GM19351 (cell line): ENCODE measurements around the gene ZGPAT.
"Not testable (repeated sequence)": the region's sequence is repeated elsewhere in the genome, so short reads cannot be mapped to it uniquely, and the experiment has no call there.

Source experiments
- ATAC-seq: cut with Tn5 transposase; IDR thresholded peaks from one replicate; pipeline ENCODE4 v1.9.1; 2021; ENCODE audit warnings: mild to moderate bottlenecking, moderate library complexity; ENCODE audit not compliant: unreplicated experiment

Gene ZGPAT, protein sequence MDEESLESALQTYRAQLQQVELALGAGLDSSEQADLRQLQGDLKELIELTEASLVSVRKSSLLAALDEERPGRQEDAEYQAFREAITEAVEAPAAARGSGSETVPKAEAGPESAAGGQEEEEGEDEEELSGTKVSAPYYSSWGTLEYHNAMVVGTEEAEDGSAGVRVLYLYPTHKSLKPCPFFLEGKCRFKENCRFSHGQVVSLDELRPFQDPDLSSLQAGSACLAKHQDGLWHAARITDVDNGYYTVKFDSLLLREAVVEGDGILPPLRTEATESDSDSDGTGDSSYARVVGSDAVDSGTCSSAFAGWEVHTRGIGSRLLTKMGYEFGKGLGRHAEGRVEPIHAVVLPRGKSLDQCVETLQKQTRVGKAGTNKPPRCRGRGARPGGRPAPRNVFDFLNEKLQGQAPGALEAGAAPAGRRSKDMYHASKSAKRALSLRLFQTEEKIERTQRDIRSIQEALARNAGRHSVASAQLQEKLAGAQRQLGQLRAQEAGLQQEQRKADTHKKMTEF

DNA sequence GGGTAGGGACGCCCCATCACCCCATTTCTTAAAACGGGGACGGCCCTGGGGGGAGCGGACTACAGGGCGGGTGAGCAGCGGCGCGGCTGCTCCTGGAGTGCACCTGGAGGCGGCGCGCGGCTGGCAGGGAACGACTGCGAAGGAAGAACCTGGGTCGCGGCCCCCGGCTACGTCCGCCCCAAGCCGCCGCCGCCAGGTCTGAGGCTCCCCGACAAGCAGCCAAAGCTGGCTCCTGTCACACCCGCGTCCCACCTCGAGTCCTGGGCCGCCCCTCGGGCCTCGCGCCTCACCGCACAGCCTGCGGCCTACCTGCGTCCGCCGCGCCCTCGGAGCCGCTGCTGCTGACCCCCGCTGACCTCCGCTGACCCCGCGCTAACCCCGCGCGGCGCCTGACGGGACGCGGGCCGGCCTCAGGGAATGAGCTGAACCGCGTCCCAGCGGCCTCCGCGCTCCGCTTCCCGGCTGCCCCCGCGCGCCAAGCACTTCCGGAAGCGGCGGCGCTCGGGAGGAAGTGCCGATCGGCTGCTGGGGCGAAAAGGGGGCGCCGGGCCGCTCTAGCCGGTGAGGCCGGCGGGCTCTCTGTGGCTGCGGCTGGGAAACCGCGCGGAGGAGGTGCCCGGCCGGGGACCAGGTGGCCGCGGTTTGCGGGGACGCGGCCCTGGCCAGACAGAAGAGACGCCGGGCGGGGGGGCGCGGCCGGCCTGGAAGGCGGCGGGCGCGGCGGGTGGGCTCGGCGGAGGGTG is at the start of gene ZGPAT, which contains the start of gene ARFRP1:
Gene ZGPAT, plus strand, starts transcription at position 482 of the 743 bp plus-strand sequence. CDS start 542 bp downstream, outside the sequence.
Gene ARFRP1, minus strand, starts transcription at position 419 of the 743 bp plus-strand sequence. CDS start 885 bp downstream, outside the sequence.
- ATAC-seq, result peak; percentile 76

DNA sequence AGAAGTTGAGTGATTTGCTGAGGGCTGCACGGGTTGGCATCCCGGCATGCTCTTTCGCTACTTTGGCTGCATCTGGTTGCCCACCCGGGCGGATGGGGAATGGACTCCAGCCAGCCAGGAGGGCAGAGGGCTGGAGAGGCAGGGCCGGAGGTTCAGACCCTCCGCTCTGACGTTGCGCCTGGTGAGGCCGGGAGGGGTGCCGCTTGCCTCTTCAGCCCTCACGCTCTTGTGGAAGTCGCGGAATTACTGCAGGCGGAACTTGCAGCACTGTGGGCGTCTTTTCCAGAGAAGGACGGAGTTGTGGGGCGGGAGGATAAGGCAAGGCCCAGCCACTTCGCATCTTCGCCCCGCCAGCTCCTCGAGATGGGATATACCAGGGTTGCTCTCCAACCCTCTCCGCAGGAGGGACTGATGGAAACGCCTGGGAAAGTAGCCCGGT is 49.1 kb upstream of the ZGPAT start:
- peak; percentile 27 for ATAC-seq

DNA sequence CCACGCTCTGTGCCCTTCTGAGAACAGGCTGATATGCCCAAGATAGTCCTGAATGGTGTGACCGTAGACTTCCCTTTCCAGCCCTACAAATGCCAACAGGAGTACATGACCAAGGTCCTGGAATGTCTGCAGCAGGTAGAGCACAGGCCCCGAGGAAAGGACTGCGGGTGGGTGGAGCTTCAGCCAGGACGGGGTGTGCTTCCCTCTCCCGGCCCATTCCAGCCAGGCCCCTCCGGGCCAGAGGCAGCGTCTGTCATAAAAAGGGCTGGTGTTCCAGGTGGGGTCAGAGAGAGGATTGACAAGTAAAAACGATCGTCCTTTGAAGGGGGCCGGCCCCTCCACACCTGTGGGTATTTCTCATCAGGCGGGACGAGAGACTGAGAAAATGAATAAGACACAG is 48.5 kb upstream of the ZGPAT start:
- ATAC-seq, result no peak

DNA sequence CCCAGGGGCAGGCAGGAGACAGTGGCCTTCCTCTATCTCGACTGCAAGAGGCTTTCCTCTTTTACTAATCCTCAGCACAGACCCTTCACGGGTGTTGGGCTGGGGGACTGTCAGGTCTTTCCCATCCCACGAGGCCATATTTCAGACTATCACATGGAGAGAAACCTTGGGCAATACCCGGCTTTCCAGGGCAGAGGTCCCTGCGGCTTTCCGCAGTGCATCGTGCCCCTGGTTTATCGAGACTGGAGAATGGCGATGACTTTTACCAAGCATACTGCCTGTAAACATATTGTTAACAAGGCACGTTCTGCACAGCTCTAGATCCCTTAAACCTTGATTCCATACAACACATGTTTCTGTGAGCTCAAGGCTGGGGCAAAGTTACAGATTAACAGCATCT is 47.7 kb upstream of the ZGPAT start:
- not testable (repeated sequence) for ATAC-seq

DNA sequence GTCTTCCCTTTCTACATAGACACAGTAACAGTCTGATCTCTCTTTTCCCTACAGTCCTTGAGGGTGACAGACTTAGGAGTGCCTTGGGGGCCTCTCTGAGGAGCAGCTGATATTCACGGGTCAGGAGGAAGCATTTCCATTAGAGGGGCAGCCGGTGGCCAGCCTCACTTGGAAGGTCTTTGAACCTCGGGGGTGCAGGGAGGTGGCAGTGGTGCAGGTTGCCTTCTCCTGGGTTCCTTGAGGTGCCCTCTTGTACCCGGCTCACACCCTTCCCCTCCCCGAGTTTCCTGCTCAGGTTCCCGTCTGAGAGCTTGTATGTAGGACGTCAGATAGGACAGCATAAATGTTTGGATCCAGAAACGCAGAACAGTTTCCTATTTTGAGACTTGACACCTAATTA is 47.2 kb upstream of the ZGPAT start:
- no peak for ATAC-seq

DNA sequence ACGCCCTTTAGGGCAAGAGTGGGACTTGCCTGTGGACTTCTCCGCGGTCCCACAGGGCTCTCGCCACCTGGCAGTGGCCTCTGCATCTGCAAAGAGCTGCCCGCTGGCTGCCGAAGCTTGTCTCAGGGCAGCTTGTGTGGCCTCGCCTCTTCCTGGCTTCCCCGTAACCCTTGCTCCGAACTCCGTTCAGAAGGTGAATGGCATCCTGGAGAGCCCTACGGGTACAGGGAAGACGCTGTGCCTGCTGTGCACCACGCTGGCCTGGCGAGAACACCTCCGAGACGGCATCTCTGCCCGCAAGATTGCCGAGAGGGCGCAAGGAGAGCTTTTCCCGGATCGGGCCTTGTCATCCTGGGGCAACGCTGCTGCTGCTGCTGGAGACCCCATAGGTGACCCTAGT is 46.7 kb upstream of the ZGPAT start:
- no peak for ATAC-seq

DNA sequence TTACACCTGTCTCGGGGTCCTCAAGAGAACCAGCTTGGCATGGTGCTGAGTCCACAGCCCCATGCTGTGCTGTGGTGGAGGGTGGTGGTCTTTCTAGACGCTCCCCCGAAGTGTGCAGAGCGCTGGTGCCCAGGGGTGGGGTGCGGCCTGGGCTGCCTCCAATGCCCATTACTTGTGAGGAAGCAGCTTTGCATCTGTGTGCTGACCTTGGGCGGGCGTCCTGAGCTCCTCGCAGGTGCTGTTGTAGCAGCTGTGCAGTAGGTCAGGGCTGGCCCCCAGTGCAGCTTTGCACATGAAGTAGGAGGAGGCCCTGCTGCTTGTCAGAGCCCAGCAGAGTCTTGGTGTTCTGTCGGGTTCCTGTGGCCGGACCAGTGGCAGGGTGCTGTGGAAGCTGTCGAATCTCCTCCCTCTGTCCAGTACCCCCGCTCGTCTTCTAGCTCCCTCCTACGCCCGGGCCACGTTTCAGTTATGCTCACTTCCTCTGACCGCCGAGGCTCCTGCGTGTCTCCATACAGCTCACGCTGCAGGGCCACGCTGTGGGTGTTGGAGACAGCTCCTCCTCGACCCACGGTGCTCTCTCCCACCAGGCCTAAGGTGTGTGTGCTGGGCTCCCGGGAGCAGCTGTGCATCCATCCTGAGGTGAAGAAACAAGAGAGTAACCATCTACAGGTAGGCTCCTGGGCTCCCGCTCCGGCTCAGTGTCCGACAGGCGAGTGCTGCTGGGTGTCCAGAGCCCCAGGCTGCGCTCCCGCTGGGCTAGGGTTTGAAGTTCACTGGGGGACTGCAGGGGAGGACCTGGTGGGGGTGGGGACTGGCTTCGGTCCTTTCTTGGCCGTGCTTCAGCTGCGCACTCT is 45.7 kb upstream of the ZGPAT start:
- ATAC-seq, result no peak

DNA sequence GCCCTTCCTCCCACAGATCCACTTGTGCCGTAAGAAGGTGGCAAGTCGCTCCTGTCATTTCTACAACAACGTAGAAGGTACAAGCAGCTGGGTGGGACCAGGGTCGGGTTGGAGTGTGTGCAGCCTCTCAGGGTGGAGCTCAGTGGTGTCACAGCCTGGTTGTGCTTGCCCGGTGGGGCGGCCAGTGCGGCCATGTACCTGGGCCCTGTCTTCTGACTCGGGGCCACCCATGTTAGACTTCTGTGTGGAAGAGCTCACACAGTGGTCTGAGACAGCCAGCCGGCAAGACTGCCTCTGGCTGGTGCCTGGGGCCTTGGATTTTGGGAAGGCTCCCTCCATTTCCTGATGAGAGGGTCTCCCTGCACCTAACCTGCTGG is 45.0 kb upstream of the ZGPAT start:
- no peak for ATAC-seq

DNA sequence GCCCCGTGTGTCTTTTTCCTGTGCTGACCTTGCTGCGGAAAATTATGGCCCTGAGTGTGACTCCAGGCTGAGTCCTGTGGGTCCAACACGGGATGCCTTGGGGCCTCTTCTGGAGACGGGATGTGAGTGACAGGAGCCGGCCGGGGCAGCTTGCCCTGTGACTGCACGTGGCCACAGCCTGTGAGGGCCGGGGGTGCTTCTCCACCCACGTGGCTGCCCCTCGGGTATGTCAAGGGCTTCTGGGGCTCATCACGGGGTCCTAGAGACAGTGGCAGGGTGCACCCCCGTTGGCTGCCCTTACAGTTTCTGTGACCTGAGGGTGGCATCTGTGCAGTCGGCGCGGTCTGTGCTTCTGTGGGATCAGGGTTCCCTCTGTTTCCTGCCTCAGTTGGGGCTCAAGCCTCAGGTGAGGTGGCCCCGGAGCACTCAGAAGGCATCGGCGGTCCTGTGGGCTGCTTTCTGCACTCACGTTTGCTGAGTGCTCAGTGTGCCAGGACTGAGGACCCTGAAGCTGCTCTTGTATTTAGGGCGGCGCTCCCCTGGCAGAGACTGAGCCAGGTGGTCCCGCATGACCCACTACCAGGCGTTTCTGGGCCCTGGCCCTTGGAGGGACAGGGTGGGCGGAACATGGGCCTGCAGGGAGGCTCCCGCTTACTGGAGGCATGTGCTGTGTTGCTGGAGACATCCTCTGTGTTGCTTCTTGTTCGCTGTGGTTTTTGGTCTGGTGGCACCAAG is 44.3 kb upstream of the ZGPAT start:
- no peak for ATAC-seq

DNA sequence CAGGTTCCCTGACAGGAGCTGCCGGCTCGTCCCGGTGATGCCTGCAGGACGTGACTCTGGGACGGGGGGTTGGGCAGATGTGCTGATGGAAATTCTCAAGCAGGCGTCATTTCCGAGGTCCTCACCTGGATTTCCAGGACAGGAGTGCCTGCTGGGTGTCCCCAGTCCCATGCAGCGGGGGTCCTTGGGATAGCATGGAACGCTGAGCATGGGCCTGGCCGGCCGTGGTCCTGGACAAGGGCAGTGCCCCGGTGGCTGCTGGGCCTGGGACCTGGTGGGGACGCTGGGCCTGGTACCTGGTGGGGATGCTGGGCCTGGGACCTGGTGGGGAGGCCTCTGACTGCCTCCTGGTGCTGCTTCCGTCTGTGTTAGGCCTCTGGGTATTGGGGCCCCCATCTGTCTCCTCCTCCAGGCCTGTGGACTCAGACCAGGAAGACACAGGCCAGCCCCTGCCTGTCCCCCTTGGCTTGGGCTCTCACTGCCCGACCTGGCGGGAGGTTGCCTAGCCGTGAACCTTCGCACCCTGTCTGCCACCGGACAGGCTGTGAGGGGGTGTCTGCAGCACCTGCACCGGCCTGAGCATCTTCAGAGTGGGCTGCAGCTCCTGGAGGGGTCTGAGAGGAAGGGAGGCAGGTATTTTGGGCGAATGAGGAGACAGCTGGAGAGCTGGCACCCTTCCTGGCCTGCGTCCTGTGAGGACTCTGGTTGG is 43.5 kb upstream of the ZGPAT start:
- ATAC-seq, result no peak

DNA sequence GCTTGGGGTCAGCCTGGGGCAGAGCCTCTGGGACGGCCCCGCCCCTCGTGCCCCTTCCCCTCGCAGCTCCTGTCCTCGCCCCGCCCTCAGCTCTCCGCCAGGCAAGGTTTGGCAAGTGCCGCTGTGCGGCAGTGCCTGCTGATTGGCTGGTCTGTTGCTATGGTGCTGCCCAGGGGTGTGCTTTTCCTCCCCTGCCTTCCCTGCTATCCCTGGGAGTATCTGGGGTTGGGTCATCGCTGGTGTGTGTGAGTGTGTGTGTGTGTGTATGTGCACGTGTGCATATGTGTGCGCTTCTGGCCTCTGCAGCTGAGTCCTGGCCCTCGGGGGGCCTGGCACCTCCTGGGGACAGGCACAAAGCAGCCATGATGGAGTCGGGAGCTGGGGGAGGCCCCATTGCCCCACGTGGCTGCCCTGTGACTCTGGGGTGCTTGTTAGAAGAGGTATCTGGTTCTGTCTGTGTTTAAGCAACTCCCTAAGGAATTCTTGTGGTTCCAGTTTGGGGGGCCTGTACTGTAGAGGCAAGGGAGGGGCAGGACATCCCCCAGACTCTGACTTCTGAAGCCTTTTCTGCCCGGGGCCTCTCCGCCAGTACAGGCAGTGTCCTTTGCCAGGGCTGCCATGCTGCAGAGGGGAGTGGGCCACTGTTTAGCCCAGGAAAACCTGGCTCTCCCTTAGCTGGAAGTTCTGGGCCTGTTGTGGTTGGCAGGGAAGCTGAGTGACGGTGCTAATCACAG is 42.8 kb upstream of the ZGPAT start:
- no peak for ATAC-seq

DNA sequence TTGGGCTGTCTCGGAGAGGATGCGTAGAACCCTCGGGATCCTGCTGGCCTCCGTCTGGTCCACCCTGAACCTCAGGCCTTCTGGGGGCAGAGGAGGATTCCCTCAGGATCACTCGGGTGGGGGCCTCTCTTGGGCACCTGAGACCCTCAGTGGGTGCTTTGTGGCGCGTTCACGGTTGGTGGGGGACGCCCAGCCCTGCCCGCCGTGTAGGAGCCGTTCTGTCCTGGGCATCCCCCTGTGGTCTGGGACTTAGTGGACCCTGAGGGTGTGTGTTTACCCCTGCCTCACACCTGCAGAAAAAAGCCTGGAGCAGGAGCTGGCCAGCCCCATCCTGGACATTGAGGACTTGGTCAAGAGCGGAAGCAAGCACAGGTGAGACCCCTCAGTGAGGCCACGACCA is 42.1 kb upstream of the ZGPAT start:
- ATAC-seq, result no peak

DNA sequence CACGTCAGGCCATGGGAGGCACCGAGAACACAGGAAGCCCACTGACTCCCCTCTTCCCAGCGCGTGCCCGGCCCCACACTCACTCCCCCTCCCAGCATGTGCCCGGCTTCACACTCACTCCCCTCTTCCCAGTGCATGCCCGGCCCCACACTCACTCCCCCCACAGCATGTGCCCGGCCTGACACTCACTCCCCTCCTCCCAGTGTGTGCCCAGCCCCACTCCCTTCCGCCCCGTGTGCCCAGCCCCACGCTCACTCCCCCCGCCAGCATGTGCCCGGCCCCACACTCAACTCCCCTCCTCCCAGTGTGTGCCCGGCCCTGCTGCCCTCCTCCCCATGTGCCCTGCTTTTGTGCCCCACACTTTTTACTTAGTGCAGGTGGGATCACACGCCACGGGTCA is 40.0 kb upstream of the ZGPAT start:
- no peak for ATAC-seq

DNA sequence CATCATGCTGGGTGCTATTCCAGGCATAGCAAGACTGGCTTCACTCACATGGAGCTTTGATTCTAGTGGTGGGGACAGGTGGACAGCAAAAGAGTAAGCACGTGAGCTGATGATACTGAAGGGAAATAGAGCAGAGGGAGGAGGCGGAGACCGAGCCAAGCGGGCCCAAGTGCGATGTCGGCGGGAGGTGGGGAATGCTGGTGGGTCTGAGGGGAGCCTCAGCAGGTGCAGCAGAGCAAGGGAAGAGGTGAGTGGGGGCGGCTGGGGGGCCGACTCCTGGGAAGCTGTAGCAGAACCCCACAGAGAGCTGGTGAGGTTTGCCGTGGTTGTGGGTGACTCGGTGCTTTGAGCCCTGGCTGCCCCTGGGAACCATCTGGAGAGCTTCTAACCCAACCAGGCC is 39.5 kb upstream of the ZGPAT start:
- no peak for ATAC-seq

DNA sequence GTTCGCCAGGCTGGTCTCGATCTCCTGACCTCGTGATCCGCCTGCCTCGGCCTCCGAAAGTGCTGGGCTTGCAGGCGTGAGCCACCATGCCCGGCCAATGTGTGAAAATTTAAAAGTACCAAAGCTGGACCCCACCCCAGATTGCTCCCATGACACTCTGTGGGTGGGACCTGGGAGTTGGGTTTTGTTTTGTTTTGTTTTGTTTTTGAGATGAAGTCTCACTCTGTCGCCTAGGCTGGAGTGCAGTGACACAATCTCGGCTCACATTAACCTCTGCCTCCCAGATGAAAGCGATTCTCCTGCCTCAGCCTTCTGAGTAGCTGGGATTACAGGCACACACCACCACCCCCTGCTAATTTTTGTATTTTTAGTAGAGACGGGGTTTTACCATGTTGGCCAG is 36.1 kb upstream of the ZGPAT start:
- not testable (repeated sequence) for ATAC-seq

DNA sequence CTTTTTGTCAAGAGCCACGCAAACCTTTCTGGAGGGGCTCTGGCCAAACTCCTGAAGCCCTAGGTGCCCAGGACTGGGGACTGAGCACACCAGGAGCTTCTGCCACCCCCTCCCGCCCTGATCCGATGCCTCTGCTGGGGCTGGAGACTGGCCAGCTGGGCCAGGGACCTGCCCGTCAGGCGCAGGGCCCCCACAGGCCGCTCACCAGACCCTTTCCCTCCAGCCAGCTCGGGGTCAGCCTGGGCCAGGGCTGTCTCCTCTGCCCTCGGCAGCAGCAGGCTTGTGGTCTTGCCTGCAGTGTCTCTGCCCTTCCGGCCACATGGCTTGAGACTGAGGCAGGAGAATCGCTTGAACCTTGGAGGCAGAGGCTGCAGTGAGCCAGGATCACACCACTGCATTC is 35.2 kb upstream of the ZGPAT start:
- ATAC-seq, result no peak

DNA sequence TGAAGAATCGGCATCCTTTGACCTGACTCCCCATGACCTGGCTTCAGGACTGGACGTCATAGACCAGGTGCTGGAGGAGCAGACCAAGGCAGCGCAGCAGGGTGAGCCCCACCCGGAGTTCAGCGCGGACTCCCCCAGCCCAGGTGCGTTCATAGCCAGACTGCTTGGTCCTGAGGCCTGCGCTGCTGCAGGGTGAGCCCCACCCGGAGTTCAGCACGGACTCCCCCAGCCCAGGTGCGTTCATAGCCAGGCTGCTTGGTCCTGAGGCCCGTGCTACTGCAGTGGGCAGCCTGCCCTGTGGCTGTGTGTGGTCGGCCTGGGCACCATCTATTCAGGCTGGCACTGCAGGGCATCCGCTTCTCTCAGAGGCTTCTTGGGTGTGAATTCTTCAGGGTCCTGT is 33.9 kb upstream of the ZGPAT start:
- ATAC-seq, result no peak

DNA sequence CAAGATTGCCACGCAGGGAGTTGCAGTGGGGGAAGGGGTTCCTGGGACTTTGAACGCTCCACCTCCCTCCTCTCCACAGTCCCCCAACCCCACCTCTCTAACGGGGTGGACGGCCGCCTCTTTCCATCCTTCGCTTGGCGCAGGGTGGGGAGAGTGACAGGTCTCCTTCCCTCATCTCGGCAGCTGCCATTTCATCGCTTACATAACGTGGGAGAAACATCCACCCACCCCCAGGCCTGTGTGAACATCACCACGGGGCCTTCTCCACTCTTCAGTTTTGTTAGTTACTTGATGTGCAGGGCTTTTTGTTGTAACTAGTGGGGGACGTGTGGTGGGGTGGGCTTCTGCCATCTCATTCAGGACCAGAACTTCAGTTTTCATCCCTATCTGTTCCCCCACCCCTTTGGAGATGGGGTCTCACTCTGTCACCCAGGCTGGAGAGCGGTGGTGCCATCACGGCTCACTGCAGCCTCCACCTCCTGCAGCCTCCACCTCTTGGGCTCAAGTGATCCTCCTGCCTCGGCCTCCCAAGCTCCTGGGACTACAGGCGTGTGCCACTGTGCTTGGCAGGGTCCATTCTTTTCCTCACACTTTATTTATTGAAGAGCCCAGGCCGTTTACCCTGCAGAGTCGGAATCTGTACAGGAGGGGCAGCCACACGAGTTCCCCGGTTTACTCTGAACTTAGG is 32.0 kb upstream of the ZGPAT start:
- ATAC-seq, result no peak
